Activated CD4-positive, alpha-beta T cell treated with anti-CD3 and anti-CD28 coated beads for 4 hours (primary cell): Measurements from ENCODE around the gene PPT1.

ENCODE experiments used
- DNase-seq, 2 donors: peaks; one replicate each; pipeline ENCODE4 v3.0.0-alpha.2; 2020

Gene PPT1

GRCh38 chr1:40092241-40092640 lies 4.8 kb downstream of the PPT1 start:
- no peak for DNase-seq

- DNase-seq = no peak
These were observed 6.2 kb downstream of the PPT1 start for GRCh38 chr1:40090652-40091355.

GRCh38 chr1:40084750-40085149 lies 12.3 kb downstream of the PPT1 start:
- DNase-seq = peak; percentile 14 to 33

- DNase-seq = no peak
These were observed 15.2 kb downstream of the PPT1 start for GRCh38 chr1:40081871-40082270.

GRCh38 chr1:40079774-40080400 lies 17.2 kb downstream of the PPT1 start:
- DNase-seq = no peak

- DNase-seq = peak; percentile 44 to 67
These were observed 18.3 kb downstream of the PPT1 start for GRCh38 chr1:40078512-40079333.

- DNase-seq = no peak
These were observed 20.1 kb downstream of the PPT1 start for GRCh38 chr1:40076895-40077312.

GRCh38 chr1:40075266-40075665 lies 21.8 kb downstream of the PPT1 start:
- no peak for DNase-seq

- DNase-seq = no peak
These were observed 24.0 kb downstream of the PPT1 start for GRCh38 chr1:40073062-40073461.

GRCh38 chr1:40072142-40072541 lies 24.9 kb downstream of the PPT1 start:
- DNase-seq = no peak

GRCh38 chr1:40067851-40068250 lies 29.2 kb downstream of the PPT1 start:
- no peak for DNase-seq

GRCh38 chr1:40067023-40067422 lies 30.0 kb downstream of the PPT1 start:
- DNase-seq = no peak

GRCh38 chr1:40064797-40065499 lies 32.1 kb downstream of the PPT1 start:
- DNase-seq = no peak

GRCh38 chr1:40059960-40060750 lies 36.9 kb downstream of the PPT1 start:
- no peak for DNase-seq

- DNase-seq = no peak
These were observed 37.6 kb downstream of the PPT1 start for GRCh38 chr1:40059338-40059959.

GRCh38 chr1:40058453-40059337 lies 38.4 kb downstream of the PPT1 start:
- DNase-seq = no peak

- no peak for DNase-seq
These were observed 39.0 kb downstream of the PPT1 start for GRCh38 chr1:40058097-40058452.

GRCh38 chr1:40057310-40058030 lies 39.6 kb downstream of the PPT1 start:
- no peak for DNase-seq

GRCh38 chr1:40056519-40057309 lies 40.3 kb downstream of the PPT1 start:
- DNase-seq = no peak
